H1 (cell line): ENCODE results near the gene PTCSC3. TPM values are rescaled to one million over a fixed set of nuclear protein-coding genes. Genes with fewer than 3 reads are reported as not detected.

Experiments
- polyA plus RNA-seq, 7 experiments: library from polyadenylated mRNA; depleted of rRNA in 3 of 7; stranded (reverse) in 5 of 7; unstranded in 2 of 7; fragments of >200 nt in 5 of 7; fragments of 200-250 nt in 2 of 7; gene quantifications; 1 replicate in 5 of 7; 2 replicates in 1 of 7; 4 replicates in 1 of 7; pipeline versions ENCODE4 v1.2.1 to v1.2.3, GENCODE V29; 2011 to 2013; ENCODE audit warnings: missing spikeins in 2 of 7, mixed read lengths in 2 of 7
- total RNA-seq: library from RNA; stranded (reverse); fragmentation: NEBNext Ultra II Directional; extraction: Animal tissue kit (Norgen Biotek cat#: 25700); gene quantifications from 2 replicates; pipeline ENCODE4 v1.2.1, GENCODE V29; 2021
- TF ChIP-seq, protein P1 (sequence below): fragments of 300-600 bp; sonication (generic); IDR thresholded peaks from 2 replicates; pipeline ENCODE4 v1.7.1; 2012; ENCODE audit warnings: low read length, moderate library complexity, mild to moderate bottlenecking, inconsistent platforms; ENCODE audit not compliant: insufficient replicate concordance
- TF ChIP-seq, protein P2 (sequence below): IDR thresholded peaks from 2 replicates; pipeline ENCODE4 v1.6.1; 2012; ENCODE audit warnings: inconsistent platforms

The PTCSC3 gene
- total and polyA plus RNA-seq, 2 of the 8 experiments (the other 6 are each of a cell fraction or from before 2014, with no cell fraction given) = not detected

DNA sequence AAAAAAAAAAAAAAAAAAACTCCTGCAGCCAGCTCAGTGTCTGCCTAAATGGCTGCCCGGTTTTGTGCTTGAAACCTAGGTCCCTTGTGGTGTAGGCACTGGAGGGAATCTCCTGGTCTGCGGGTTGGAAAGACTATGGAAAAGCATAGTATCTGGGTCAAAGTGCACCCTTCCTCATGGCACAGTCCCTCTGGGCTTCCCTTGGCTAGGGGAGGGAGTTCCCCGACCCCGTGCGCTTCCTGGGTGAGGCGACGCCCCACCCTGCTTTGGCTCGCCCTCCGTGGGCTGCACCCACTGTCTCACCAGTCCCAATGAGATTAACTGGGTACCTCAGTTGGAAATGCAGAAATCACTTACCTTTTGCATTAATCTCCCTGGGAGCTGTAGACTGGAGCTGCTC lies 14.3 kb downstream of the PTCSC3 start (continued):
- TF ChIP-seq, protein P1, sequence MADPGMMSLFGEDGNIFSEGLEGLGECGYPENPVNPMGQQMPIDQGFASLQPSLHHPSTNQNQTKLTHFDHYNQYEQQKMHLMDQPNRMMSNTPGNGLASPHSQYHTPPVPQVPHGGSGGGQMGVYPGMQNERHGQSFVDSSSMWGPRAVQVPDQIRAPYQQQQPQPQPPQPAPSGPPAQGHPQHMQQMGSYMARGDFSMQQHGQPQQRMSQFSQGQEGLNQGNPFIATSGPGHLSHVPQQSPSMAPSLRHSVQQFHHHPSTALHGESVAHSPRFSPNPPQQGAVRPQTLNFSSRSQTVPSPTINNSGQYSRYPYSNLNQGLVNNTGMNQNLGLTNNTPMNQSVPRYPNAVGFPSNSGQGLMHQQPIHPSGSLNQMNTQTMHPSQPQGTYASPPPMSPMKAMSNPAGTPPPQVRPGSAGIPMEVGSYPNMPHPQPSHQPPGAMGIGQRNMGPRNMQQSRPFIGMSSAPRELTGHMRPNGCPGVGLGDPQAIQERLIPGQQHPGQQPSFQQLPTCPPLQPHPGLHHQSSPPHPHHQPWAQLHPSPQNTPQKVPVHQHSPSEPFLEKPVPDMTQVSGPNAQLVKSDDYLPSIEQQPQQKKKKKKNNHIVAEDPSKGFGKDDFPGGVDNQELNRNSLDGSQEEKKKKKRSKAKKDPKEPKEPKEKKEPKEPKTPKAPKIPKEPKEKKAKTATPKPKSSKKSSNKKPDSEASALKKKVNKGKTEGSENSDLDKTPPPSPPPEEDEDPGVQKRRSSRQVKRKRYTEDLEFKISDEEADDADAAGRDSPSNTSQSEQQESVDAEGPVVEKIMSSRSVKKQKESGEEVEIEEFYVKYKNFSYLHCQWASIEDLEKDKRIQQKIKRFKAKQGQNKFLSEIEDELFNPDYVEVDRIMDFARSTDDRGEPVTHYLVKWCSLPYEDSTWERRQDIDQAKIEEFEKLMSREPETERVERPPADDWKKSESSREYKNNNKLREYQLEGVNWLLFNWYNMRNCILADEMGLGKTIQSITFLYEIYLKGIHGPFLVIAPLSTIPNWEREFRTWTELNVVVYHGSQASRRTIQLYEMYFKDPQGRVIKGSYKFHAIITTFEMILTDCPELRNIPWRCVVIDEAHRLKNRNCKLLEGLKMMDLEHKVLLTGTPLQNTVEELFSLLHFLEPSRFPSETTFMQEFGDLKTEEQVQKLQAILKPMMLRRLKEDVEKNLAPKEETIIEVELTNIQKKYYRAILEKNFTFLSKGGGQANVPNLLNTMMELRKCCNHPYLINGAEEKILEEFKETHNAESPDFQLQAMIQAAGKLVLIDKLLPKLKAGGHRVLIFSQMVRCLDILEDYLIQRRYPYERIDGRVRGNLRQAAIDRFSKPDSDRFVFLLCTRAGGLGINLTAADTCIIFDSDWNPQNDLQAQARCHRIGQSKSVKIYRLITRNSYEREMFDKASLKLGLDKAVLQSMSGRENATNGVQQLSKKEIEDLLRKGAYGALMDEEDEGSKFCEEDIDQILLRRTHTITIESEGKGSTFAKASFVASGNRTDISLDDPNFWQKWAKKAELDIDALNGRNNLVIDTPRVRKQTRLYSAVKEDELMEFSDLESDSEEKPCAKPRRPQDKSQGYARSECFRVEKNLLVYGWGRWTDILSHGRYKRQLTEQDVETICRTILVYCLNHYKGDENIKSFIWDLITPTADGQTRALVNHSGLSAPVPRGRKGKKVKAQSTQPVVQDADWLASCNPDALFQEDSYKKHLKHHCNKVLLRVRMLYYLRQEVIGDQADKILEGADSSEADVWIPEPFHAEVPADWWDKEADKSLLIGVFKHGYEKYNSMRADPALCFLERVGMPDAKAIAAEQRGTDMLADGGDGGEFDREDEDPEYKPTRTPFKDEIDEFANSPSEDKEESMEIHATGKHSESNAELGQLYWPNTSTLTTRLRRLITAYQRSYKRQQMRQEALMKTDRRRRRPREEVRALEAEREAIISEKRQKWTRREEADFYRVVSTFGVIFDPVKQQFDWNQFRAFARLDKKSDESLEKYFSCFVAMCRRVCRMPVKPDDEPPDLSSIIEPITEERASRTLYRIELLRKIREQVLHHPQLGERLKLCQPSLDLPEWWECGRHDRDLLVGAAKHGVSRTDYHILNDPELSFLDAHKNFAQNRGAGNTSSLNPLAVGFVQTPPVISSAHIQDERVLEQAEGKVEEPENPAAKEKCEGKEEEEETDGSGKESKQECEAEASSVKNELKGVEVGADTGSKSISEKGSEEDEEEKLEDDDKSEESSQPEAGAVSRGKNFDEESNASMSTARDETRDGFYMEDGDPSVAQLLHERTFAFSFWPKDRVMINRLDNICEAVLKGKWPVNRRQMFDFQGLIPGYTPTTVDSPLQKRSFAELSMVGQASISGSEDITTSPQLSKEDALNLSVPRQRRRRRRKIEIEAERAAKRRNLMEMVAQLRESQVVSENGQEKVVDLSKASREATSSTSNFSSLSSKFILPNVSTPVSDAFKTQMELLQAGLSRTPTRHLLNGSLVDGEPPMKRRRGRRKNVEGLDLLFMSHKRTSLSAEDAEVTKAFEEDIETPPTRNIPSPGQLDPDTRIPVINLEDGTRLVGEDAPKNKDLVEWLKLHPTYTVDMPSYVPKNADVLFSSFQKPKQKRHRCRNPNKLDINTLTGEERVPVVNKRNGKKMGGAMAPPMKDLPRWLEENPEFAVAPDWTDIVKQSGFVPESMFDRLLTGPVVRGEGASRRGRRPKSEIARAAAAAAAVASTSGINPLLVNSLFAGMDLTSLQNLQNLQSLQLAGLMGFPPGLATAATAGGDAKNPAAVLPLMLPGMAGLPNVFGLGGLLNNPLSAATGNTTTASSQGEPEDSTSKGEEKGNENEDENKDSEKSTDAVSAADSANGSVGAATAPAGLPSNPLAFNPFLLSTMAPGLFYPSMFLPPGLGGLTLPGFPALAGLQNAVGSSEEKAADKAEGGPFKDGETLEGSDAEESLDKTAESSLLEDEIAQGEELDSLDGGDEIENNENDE = no peak
- TF ChIP-seq, protein P2, sequence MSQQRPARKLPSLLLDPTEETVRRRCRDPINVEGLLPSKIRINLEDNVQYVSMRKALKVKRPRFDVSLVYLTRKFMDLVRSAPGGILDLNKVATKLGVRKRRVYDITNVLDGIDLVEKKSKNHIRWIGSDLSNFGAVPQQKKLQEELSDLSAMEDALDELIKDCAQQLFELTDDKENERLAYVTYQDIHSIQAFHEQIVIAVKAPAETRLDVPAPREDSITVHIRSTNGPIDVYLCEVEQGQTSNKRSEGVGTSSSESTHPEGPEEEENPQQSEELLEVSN = 0 out of 2 replicates have a peak, but pooled peaks have one; percentile 8
